Measurements from ENCODE around the gene PDCD4. TPM values are rescaled to one million over a fixed set of nuclear protein-coding genes. Genes with fewer than 3 reads are reported as not detected.

Gene PDCD4
- total and polyA plus RNA-seq, 2 of the 4 experiments (the other 2 are of a cell fraction): 10.9 to 49.7 TPM

- H3K56ac ChIP-seq (ENCODE audit: extremely low read depth, insufficient read depth, low read length): no peak overlapping the region
- no peak overlapping the region for H3K27ac ChIP-seq (ENCODE audit: insufficient read depth, low read length)
- ATAC-seq (ENCODE audit: low read depth): no peak
- H4K5ac ChIP-seq (ENCODE audit: low read depth, low read length): no peak overlapping the region
- H4K20me1 ChIP-seq (ENCODE audit: insufficient read depth, low read length): no peaks in the 10 kb centered on the region
- no peak overlapping the region for H3K14ac ChIP-seq (replicated peaks; ENCODE audit: low read depth, low read length)
- H4K8ac ChIP-seq (ENCODE audit: low read depth in 2 of 2, low read length in 2 of 2): no peak overlapping the region
- no peak overlapping the region for H3K9ac ChIP-seq (ENCODE audit: low read depth, low read length)
- H2AK5ac ChIP-seq (ENCODE audit: low read depth, low read length): no peak overlapping the region
- no peak overlapping the region for H4K91ac ChIP-seq (ENCODE audit: insufficient read depth, low read depth, low read length)
- H3K27me3 ChIP-seq (ENCODE audit: control insufficient read depth, insufficient read depth, low read length): peaks cover 7% of the 10 kb centered on the region
- no peaks in the 10 kb centered on the region for H3K79me1 ChIP-seq (ENCODE audit: low read depth in 1 of 2, low read length in 2 of 2)
- no peak overlapping the region for H2AK9ac ChIP-seq (replicated peaks; ENCODE audit: low read depth, low read length, poor library complexity)
- no peak for DNase-seq
- H3K4me3 ChIP-seq (ENCODE audit: insufficient read depth, low read depth, low read length): no peak overlapping the region
- BruUV-seq (replicated peaks): no TSS peak
- dilution Hi-C loops (cut with HindIII; ENCODE audit: low sequenced_read_pairs, unreplicated experiment) (no loop called here), in situ Hi-C loops (cut with MboI; ENCODE audit: low sequenced_read_pairs) (no loop called here), intact Hi-C loops (cut with micrococcal nuclease) (no loop called here)
- H3K4ac ChIP-seq (ENCODE audit: low read depth, low read length): no peak overlapping the region
- H3K18ac ChIP-seq (ENCODE audit: low read depth, low read length): no peak overlapping the region
- H2BK20ac ChIP-seq (ENCODE audit: low read depth, low read length): no peak overlapping the region
- WGBS, 2 experiments (ENCODE audit: extremely low coverage in 2 of 2, insufficient read length in 1 of 2): no CpG with 5 or more reads among the region's 3 CpGs
- CTCF ChIA-PET: no interaction called here
- no peaks in the 10 kb centered on the region for H3K4me1 ChIP-seq (ENCODE audit: control insufficient read depth, insufficient read depth, low read length)
- POLR2A ChIA-PET (ENCODE audit: unreplicated experiment): no interaction called here
- no peak overlapping the region for H3K23ac ChIP-seq (ENCODE audit: low read depth, low read length)
- H3K9me3 ChIP-seq (ENCODE audit: control insufficient read depth, insufficient read depth, low read length): no peaks in the 10 kb centered on the region
- no peak overlapping the region for H2BK120ac ChIP-seq (ENCODE audit: low read depth, low read length)
- no peaks in the 10 kb centered on the region for H3K36me3 ChIP-seq (ENCODE audit: control insufficient read depth, insufficient read depth, low read length)
- no peak overlapping the region for H2BK5ac ChIP-seq (ENCODE audit: low read depth, low read length, poor library complexity, severe bottlenecking)
- H2AFZ ChIP-seq (replicated peaks; ENCODE audit: low read length, poor library complexity): no peak overlapping the region
- H3K9me1 ChIP-seq (ENCODE audit: insufficient read depth, low read length): no peaks in the 10 kb centered on the region
- H2BK15ac ChIP-seq (ENCODE audit: low read depth, low read length): no peak overlapping the region
- TF ChIP-seq ELK1 (IDR thresholded peaks at IDR 0.05; ENCODE audit: borderline replicate concordance, low read depth, low read length) (no peak), NFE2L2 (IDR thresholded peaks at IDR 0.05; ENCODE audit: low read depth, low read length) (no peak), RCOR1 (IDR thresholded peaks at IDR 0.05; ENCODE audit: insufficient replicate concordance, low read length) (no peak), CHD1 (IDR thresholded peaks at IDR 0.05; ENCODE audit: low read depth, low read length) (no peak), RAD21 (IDR thresholded peaks at IDR 0.05; ENCODE audit: low read length) (no peak), MXI1 (IDR thresholded peaks at IDR 0.05; ENCODE audit: borderline replicate concordance, low read depth, low read length) (no peak), BHLHE40 (IDR thresholded peaks at IDR 0.05; ENCODE audit: low read depth, low read length) (no peak), SMC3 (IDR thresholded peaks at IDR 0.05; ENCODE audit: low read depth, low read length) (no peak), MAZ (IDR thresholded peaks at IDR 0.05; ENCODE audit: borderline replicate concordance, low read depth, low read length) (no peak), FOS (IDR thresholded peaks at IDR 0.05; ENCODE audit: low read depth, low read length) (no peak), RFX5 (IDR thresholded peaks at IDR 0.05; ENCODE audit: low read depth, low read length) (no peak), CEBPB (IDR thresholded peaks at IDR 0.05; ENCODE audit: low read depth, low read length) (no peak), MAFK (IDR thresholded peaks at IDR 0.05; ENCODE audit: low read depth, low read length) (no peak), POLR2A (IDR thresholded peaks at IDR 0.05; ENCODE audit: low read depth, low read length) (no peak), CTCF (conservative IDR thresholded peaks at IDR 0.05; ENCODE audit: low read depth, low read length) (no peak)
- TF ChIP-seq, protein P1, sequence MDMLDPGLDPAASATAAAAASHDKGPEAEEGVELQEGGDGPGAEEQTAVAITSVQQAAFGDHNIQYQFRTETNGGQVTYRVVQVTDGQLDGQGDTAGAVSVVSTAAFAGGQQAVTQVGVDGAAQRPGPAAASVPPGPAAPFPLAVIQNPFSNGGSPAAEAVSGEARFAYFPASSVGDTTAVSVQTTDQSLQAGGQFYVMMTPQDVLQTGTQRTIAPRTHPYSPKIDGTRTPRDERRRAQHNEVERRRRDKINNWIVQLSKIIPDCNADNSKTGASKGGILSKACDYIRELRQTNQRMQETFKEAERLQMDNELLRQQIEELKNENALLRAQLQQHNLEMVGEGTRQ (IDR thresholded peaks at IDR 0.05; ENCODE audit: low read depth, low read length): no peak
- no peak overlapping the region for H3K4me2 ChIP-seq (ENCODE audit: low read depth, low read length)
Measured at GRCh38 chr10:110840923-110841428, 30.8 kb upstream of the PDCD4 start.

Data from IMR-90 (cell line).